ENCODE results near the gene PDK1.

The PDK1 gene

GRCh38 chr2:172615727-172616261 is 59.9 kb downstream of the PDK1 start:
- Histone ChIP-seq H3K36me3 (no peaks in the 10 kb centered on the region), H3K9me3 (ENCODE audit: severe bottlenecking) (no peaks in the 10 kb centered on the region), H3K27ac (no peak overlapping the region), H3K27me3 (ENCODE audit: insufficient read depth, low read depth, severe bottlenecking) (no peaks in the 10 kb centered on the region), H3K4me3 (ENCODE audit: low read depth, low read length) (no peak overlapping the region)
- TF ChIP-seq CTCF (IDR thresholded peaks at IDR 0.05; ENCODE audit: low read depth, low read length) = no peak
- DNase-seq = no peak

GRCh38 chr2:172617115-172617514 is 61.2 kb downstream of the PDK1 start:
- Histone ChIP-seq H3K4me3 (ENCODE audit: low read depth, low read length) (no peak overlapping the region), H3K27ac (no peak overlapping the region), H3K36me3 (no peaks in the 10 kb centered on the region), H3K27me3 (ENCODE audit: insufficient read depth, low read depth, severe bottlenecking) (no peaks in the 10 kb centered on the region), H3K9me3 (ENCODE audit: severe bottlenecking) (no peaks in the 10 kb centered on the region)
- no peak for DNase-seq
- TF ChIP-seq CTCF (IDR thresholded peaks at IDR 0.05; ENCODE audit: low read depth, low read length) = no peak

- no peak for TF ChIP-seq CTCF (IDR thresholded peaks at IDR 0.05; ENCODE audit: low read depth, low read length)
- H3K36me3 ChIP-seq = no peaks in the 10 kb centered on the region
- no peaks in the 10 kb centered on the region for H3K27me3 ChIP-seq (ENCODE audit: insufficient read depth, low read depth, severe bottlenecking)
- H3K4me3 ChIP-seq (ENCODE audit: low read depth, low read length) = no peak overlapping the region
- H3K27ac ChIP-seq = no peak overlapping the region
- H3K9me3 ChIP-seq (ENCODE audit: severe bottlenecking) = no peaks in the 10 kb centered on the region
- no peak for DNase-seq
Observed at GRCh38 chr2:172623249-172623965, 67.5 kb downstream of the PDK1 start.

DNA sequence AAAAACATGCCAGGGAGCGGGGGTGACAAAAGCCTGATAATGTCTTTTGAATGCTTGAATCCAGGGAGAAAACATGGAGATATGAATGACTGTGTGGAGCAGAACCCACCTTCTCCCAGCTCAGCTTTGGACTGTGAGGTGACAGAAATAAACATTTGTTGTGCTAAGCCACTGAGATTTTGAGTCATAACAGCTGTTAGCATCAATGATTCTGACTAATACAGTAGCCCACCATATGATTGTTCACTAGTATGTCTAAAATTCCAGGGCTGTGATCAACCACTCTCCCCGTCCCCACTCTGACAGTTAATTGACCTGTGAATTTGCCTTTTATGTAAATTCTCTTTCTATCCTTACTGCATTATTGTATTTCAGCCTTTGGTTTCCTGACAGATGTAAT is 69.1 kb downstream of the PDK1 start:
- H3K9me3 ChIP-seq (ENCODE audit: severe bottlenecking) = no peaks in the 10 kb centered on the region
- H3K27ac ChIP-seq = no peak overlapping the region
- DNase-seq = no peak
- H3K27me3 ChIP-seq (ENCODE audit: insufficient read depth, low read depth, severe bottlenecking) = no peaks in the 10 kb centered on the region
- H3K36me3 ChIP-seq = no peaks in the 10 kb centered on the region
- no peak overlapping the region for H3K4me3 ChIP-seq (ENCODE audit: low read depth, low read length)
- TF ChIP-seq CTCF (IDR thresholded peaks at IDR 0.05; ENCODE audit: low read depth, low read length) = no peak

DNA sequence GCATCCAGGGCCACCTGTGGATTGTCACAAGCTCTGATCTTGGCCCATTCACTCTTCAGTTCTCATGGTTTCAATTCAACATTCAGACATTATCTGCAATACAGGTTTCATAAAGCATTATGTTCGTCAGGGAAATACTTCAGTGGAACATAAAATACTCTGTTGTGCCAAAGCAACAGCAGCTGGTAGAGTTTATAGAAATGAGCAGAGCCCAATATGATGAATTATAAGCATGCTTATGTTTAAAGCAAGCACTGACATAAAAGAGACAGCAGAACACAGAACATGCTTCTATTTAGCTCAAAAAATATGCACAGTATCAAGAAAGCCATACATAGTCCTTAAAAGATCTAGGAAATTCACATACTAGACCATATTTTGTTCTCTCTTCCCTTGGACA is 71.3 kb downstream of the PDK1 start:
- Histone ChIP-seq H3K27me3 (ENCODE audit: insufficient read depth, low read depth, severe bottlenecking) (no peaks in the 10 kb centered on the region), H3K27ac (no peak overlapping the region), H3K4me3 (ENCODE audit: low read depth, low read length) (no peak overlapping the region), H3K9me3 (ENCODE audit: severe bottlenecking) (no peaks in the 10 kb centered on the region), H3K36me3 (no peaks in the 10 kb centered on the region)
- TF ChIP-seq CTCF (IDR thresholded peaks at IDR 0.05; ENCODE audit: low read depth, low read length) = no peak
- no peak for DNase-seq

GRCh38 chr2:172628085-172628484 is 72.2 kb downstream of the PDK1 start:
- DNase-seq = no peak

More at GRCh38 chr2:172628085-172628484, 72.2 kb downstream of the PDK1 start:
- no peak for TF ChIP-seq CTCF (IDR thresholded peaks at IDR 0.05; ENCODE audit: low read depth, low read length)
- Histone ChIP-seq H3K27me3 (ENCODE audit: insufficient read depth, low read depth, severe bottlenecking) (no peaks in the 10 kb centered on the region), H3K9me3 (ENCODE audit: severe bottlenecking) (no peaks in the 10 kb centered on the region), H3K27ac (no peak overlapping the region), H3K36me3 (no peaks in the 10 kb centered on the region), H3K4me3 (ENCODE audit: low read depth, low read length) (no peak overlapping the region)
